ENCODE measurements around the gene CMTM6. TPM values are rescaled to one million over a fixed set of nuclear protein-coding genes. Genes with fewer than 3 reads are reported as not detected.

The CMTM6 gene
- total RNA-seq, 1 experiment from 2014 or later, result 39.7 TPM

GRCh38 chr3:32551087-32551486 lies 48.4 kb upstream of the CMTM6 start:
- intact Hi-C loops (cut with micrococcal nuclease; ENCODE audit: unreplicated experiment), result no loop called here
- Mint-ChIP-seq H3K4me3 (ENCODE audit: unreplicated experiment) (no peak overlapping the region), H3K36me3 (ENCODE audit: insufficient read depth, unreplicated experiment) (no peaks in the 10 kb centered on the region), H3K27me3 (ENCODE audit: insufficient read depth, unreplicated experiment) (no peaks in the 10 kb centered on the region), H3K4me1 (ENCODE audit: low read depth, unreplicated experiment) (peaks cover 20% of the 10 kb centered on the region), H3K9me3 (ENCODE audit: unreplicated experiment) (no peaks in the 10 kb centered on the region), H3K27ac (ENCODE audit: unreplicated experiment) (no peak overlapping the region)
- no peak for TF ChIP-seq CTCF (IDR thresholded peaks at IDR 0.05; ENCODE audit: insufficient read depth in 1 of 2, low read depth in 1 of 2, low read length in 1 of 2, severe bottlenecking in 1 of 2, unreplicated experiment in 1 of 2)
- Histone ChIP-seq H3K36me3 (ENCODE audit: control insufficient read depth, insufficient read depth, low read length) (no peaks in the 10 kb centered on the region), H3K27me3 (replicated peaks; ENCODE audit: control insufficient read depth, insufficient read depth, low read length) (no peaks in the 10 kb centered on the region), H3K4me1 (peaks cover 6% of the 10 kb centered on the region; the same call in 1 of the 2 replicates), H3K9me3 (no peaks in the 10 kb centered on the region), H3K4me3 (ENCODE audit: low read depth, low read length) (no peak overlapping the region)
- ChIA-PET CTCF (no interaction called here), POLR2A (no interaction called here)
- BruUV-seq (replicated peaks), result no TSS peak
- no peak for DNase-seq

GRCh38 chr3:32545305-32545704 lies 42.7 kb upstream of the CMTM6 start:
- BruUV-seq (replicated peaks), result no TSS peak
- Histone ChIP-seq H3K4me3 (ENCODE audit: low read depth, low read length) (no peak overlapping the region), H3K9me3 (no peaks in the 10 kb centered on the region), H3K4me1 (peaks cover 5% of the 10 kb centered on the region; the same call in 1 of the 2 replicates), H3K36me3 (ENCODE audit: control insufficient read depth, insufficient read depth, low read length) (no peaks in the 10 kb centered on the region), H3K27me3 (replicated peaks; ENCODE audit: control insufficient read depth, insufficient read depth, low read length) (no peaks in the 10 kb centered on the region)
- intact Hi-C loops (cut with micrococcal nuclease; ENCODE audit: unreplicated experiment), result no loop called here
- no peak for DNase-seq
- Mint-ChIP-seq H3K4me3 (ENCODE audit: unreplicated experiment) (no peak overlapping the region), H3K4me1 (ENCODE audit: low read depth, unreplicated experiment) (no peaks in the 10 kb centered on the region), H3K36me3 (ENCODE audit: insufficient read depth, unreplicated experiment) (peaks cover 11% of the 10 kb centered on the region), H3K27ac (ENCODE audit: unreplicated experiment) (no peak overlapping the region), H3K27me3 (ENCODE audit: insufficient read depth, unreplicated experiment) (no peaks in the 10 kb centered on the region), H3K9me3 (ENCODE audit: unreplicated experiment) (no peaks in the 10 kb centered on the region)
- no peak for TF ChIP-seq CTCF (IDR thresholded peaks at IDR 0.05; ENCODE audit: insufficient read depth in 1 of 2, low read depth in 1 of 2, low read length in 1 of 2, severe bottlenecking in 1 of 2, unreplicated experiment in 1 of 2)
- ChIA-PET CTCF (no interaction called here), POLR2A (no interaction called here)

GRCh38 chr3:32544894-32545293 lies 42.2 kb upstream of the CMTM6 start:
- no TSS peak for BruUV-seq (replicated peaks)
- Mint-ChIP-seq H3K27ac (ENCODE audit: unreplicated experiment) (no peak overlapping the region), H3K27me3 (ENCODE audit: insufficient read depth, unreplicated experiment) (no peaks in the 10 kb centered on the region), H3K4me1 (ENCODE audit: low read depth, unreplicated experiment) (no peaks in the 10 kb centered on the region), H3K9me3 (ENCODE audit: unreplicated experiment) (no peaks in the 10 kb centered on the region), H3K4me3 (ENCODE audit: unreplicated experiment) (no peak overlapping the region), H3K36me3 (ENCODE audit: insufficient read depth, unreplicated experiment) (peaks cover 11% of the 10 kb centered on the region)
- no peak for DNase-seq
- Histone ChIP-seq H3K36me3 (ENCODE audit: control insufficient read depth, insufficient read depth, low read length) (no peaks in the 10 kb centered on the region), H3K4me3 (ENCODE audit: low read depth, low read length) (no peak overlapping the region), H3K27me3 (replicated peaks; ENCODE audit: control insufficient read depth, insufficient read depth, low read length) (no peaks in the 10 kb centered on the region), H3K4me1 (peaks cover 5% of the 10 kb centered on the region; the same call in 1 of the 2 replicates), H3K9me3 (no peaks in the 10 kb centered on the region)
- POLR2A ChIA-PET, result no interaction called here
- CTCF ChIA-PET, result no interaction called here
- intact Hi-C loops (cut with micrococcal nuclease; ENCODE audit: unreplicated experiment), result no loop called here
- no peak for TF ChIP-seq CTCF (IDR thresholded peaks at IDR 0.05; ENCODE audit: insufficient read depth in 1 of 2, low read depth in 1 of 2, low read length in 1 of 2, severe bottlenecking in 1 of 2, unreplicated experiment in 1 of 2)
